Measurements from ENCODE around the gene PXT1. TPM values are rescaled to one million over a fixed set of nuclear protein-coding genes. Genes with fewer than 3 reads are reported as not detected.
"Not testable (repeated sequence)": the region's sequence is repeated elsewhere in the genome, so short reads cannot be mapped to it uniquely, and the experiment has no call there.

Gene PXT1
- total RNA-seq, 1 experiment from 2014 or later, result not detected

DNA sequence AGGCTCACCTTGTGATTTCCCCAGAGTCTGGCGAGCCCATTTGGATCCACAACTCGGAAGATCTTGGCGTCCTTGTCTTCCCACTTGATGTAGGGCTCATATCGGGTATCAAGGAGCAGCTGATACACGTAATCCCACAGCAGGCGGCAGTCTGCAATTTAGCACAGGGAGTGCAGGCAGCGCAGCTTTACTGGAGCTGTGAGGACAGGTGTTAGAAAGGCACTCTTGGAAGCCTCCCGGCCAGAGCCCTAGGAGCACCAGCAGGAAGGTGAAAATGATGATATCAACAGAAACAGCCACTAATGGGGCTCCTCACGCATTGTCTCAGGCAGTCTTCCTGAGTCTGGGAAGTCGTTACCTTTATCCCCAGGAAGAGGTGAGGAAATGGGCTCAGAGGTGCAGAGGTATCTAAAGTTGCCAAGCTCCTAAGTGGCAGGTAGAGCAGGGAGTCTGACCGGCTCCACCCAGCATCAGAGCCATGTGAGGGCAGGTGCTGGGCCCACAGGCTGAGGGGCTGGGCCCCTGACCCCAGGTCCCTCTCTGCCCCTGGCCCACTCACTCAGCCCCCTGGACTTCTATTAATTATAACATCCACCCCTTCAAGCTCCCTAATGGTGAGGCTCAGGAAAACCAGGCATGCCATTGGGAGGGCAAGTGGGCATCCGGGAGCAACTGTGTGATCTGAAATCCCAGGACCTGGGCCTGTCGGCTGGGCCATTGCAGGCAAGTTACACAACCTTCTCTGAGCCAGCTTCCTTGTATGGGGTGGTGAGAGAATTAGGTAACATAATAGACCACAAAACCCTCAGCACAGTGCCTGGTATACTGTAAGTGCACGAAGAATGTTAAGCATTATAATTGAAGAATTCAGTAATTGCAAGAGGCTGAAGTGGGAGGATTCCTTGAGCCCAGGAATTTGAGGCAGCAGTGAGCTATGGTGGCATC, 73.5 kb downstream of the PXT1 start:
- DNase-seq (ENCODE audit: low spot score), result peak; percentile 85

DNA sequence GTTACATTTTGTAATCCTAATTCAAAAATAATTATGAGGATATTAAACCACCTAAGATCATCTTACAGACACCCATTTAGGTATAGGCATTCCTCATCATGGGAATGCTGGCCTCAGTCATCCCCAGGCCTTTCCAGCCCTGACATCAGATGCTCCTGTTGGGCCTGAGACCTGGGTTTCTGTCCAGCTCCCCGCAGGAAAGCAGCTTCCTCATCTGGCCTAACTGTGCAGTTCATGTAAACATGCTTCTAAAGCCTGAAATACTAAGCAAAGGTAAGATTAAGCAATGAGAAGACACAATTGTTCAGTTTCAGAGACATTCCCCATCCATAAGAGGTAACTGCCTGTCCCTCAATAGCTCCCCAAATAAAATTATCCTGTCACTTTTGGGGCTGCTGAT, 74.2 kb downstream of the PXT1 start:
- DNase-seq (ENCODE audit: low spot score), result no peak

DNA sequence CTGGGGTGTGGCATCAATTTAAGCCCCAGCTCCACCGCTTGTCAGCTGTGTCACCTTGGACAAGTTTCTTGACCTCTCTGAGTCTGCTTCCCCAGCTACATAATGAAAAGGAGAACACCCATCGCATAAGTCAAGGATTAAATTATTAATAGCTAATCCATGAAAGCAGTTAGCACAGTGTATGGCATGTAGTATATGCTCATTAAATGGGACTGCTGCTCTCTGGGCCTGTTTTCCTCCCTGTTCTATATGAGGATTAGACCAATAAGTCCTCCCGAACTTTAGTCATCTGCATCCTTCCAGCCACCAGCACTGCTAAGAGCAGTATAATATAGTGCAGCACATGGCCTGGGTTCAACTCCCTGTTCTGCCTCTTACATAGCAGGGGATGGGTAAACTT, 74.9 kb downstream of the PXT1 start:
- DNase-seq (ENCODE audit: low spot score), result no peak

DNA sequence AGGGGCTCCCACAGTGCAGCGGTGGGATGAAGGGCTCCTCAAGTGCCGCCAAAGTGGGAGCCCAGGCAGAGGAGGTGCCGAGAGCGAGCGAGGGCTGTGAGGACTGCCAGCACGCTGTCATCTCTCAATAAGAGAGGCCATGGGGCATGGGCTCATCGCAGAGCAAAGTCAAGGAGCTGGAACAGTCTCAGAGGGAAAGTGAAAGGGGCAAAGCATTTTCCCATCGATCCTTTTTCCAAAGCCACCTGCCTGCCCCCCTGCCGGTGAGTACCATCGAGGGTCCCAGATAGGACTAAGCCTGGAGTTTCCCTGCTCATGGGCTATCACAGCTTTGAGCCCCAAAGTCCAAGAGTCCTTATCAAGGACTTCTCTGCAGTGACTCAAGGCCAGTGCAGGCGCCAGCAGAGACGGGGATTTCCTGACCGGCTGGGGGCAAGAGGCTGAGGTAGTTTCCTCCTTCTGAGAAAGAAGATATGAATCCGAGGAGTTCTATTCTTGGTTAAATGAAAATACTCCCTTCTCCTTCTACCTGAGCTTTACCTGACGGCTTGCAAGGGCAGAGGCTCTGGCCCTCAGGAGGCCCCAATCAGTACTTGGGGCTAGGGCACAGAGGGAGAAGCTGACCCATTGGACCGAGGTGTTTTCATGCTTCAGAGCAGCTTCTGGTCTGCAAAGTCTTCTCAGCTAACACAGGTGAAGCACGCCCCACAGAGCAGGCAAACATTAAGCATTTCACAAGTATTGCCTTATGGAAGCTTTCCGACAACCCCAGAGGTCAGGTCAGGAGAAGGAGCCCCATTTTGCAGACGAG, 77.8 kb downstream of the PXT1 start:
- DNase-seq (ENCODE audit: low spot score), result no peak

DNA sequence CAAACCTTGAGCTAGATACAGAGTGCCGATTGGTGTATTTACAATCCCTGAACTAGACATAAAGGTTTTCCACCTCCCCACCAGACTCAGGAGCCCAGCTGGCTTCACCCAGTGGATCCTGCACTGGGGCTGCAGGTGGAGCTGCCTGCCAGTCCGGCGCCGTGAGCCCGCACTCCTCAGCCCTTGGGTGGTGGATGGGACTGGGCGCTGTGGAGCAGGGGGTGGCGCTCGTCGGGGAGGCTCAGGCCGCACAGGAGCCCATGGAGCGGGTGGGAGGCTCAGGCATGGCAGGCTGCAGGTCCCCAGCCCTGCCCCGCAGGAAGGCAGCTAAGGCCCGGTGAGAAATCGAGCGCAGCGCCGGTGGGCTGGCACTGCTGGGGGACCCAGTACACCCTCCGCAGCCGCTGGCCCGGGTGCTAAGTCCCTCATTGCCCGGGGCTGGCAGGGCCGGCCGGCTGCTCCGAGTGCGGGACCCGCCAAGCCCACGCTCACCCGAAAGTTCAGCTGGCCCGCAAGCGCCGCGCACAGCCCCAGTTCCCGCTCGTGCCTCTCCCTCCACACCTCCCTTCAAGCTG, 78.5 kb downstream of the PXT1 start:
- DNase-seq (ENCODE audit: low spot score), result not testable (repeated sequence)

DNA sequence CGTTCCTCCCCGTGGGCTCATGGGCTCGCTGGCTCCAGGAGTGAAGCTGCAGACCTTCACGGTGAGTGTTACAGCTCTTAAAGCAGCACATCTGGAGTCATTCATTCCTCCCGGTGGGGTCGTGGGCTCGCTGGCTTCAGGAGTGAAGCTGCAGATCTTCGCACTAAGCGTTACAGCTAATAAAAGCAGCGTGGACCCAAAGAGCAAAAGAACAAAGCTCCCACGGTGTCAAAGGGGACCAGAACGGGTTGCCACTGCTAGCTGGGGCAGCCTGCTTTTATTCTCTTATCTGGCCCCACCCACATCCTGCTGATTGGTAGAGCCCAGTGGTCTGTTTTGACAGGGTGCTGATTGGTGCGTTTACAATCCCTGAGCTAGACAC, 79.3 kb downstream of the PXT1 start:
- not testable (repeated sequence) for DNase-seq (ENCODE audit: low spot score)

DNA sequence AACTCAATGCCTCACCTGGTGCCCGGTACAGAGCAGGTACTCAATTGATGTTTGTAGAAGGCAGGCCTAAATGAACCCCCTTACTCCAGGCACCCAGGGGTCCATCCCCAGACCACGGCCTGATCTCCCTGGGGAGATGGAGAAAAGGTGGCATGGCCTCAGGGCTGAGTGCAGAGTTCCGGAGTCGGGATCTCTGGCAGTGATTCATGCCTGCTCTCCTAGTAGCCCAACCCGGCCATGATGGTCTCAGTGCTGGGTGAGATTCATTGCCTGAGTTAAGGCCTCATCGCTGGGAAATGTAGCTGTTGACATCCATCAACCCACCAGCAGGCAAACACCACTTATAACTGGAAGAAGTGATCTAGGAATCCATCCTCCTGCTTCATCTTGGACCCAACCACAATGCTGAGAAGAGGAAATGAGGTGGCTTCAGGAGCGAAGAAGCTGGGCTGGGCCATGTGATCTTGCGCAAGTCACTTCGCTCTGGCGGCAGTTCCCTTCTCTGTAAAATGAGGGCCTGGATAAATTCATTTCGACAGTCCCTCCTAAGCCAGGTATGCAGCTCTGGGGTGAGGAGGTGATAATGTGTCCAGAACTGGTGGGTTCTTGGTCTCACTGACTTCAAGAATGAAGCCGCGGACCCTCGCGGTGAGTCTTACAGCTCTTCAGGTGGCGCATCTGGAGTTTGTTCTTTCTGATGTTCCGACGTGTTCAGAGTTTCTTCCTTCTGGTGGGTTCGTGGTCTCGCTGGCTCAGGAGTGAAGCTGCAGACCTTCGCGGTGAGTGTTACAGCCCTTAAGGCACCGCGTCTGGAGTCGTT, 79.9 kb downstream of the PXT1 start:
- no peak for DNase-seq (ENCODE audit: low spot score)

DNA sequence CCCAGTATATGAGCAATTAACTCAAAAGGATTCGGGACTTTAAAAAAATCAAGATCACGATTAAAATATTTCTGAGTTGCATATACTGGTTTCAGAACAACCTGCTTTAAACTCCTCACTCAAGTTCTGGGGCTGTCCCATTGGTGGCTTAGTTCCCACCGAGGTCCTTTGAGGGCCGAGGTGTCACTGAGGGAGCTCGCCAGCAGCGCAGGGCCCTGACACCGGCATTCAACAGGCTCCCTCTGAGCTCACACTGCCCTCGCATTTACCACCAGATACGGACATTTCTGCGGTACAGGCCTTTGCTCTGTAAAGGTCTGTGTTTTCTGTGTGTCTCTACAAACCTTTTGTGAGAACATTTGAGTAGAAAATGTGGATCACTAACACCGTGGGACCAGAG, 81.6 kb downstream of the PXT1 start:
- DNase-seq (ENCODE audit: low spot score), result no peak

DNA sequence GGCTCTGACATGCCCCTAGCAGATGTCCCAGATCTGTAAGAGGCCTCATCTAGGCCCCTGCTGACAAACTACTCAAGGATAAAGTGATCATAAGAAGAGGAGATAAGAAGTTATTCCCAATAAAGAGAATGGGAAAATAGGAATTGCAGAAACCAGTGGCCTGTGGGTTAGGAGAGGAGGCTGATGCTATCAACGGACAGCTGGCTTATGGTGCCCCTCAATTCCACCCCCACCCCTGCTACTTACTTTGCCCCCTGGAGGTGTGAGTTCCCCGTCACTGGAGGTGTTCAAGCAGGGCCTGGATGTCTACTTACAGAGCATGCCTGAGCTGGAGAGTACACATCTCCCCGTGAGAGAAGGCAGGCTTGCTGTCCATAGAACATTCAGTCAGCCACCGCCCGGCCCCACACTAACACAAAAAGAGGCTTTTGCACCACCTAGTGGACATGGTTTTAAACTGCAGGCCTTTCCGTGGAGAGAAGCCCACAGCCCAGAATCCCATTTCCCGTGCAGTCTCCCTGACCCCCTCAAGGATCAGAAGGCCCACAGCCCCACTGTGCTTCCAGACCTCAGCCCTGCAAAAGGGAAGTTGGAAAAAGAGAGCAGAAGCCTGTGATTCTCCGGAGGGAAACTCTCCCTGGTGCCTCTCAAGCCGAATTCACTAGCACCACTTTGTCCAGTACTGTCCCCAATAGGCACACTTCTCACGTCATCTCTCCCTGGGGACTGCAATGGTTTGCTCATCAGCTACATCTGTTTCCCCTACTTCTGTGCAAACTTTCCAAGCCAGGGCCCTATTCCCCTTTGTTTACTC, 82.2 kb downstream of the PXT1 start:
- DNase-seq (ENCODE audit: low spot score), result peak; percentile 67

DNA sequence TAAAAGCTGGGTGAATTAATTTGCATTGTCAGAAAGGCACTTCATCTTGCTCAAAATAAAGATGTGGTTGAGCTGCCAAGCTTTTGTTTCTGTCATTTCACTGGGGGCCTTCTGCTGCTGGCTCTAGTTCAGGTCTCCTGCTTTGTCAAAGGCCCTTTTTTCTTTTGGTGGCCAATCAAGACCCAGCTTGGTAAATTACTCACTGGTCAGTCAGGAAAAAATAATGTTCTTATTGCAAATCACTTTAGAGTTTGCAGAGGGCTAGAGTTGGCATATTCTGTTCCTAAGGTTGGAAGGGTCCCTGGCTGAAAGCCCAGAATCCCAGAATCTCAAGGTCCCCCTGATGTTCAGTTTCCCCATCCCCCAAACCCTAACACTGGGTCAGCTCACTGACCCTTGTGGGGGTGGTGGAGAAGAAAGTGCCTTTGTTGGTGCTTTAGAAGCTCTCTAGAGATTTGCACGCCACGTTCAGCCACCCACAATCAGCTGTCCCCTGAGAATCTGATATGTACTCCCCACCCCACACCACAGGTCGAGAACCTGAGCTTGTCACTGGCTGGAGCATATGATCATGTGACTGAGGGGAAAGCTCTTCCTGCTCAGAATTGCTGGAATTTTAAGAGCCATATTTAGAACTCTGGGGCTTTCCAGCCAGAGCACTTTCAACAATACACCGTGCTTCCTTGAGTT, 84.3 kb downstream of the PXT1 start:
- peak; percentile 34 for DNase-seq (ENCODE audit: low spot score)

DNA sequence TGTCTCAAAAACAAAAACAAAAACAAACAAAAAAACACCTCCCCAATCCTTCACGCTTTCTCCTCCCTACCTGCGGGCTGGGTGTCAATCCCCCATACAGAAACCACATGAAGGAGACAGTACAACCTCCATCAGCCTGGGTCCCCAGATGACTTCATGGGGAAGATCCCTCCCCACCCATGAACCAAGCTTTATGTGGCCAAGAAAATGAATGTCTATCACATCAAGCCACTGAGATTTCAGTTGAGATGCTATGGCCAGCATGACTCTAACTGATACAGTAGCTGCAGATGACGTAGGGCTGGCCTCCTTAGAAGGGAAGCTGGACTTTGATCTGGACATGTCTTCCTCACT, 84.8 kb downstream of the PXT1 start:
- DNase-seq (ENCODE audit: low spot score), result no peak

DNA sequence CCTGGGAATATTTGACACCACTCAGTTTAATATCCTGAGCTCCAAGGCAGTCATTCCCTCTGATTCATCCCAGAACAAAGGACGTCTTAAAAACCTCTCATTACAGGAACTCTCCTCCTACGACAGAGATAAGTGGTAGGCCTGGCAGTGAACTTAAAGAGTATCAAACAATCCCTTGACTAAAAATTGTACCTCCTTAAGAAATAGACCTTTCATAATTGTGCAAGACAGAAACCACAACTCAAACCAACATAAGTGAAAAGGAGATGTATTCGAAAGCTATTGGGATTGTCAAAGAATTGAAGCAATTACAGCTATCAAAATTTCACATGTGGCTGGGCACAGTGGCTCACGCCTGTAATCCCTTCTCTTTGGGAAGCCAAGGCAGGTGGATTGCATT, 86.8 kb downstream of the PXT1 start:
- DNase-seq (ENCODE audit: low spot score), result no peak

DNA sequence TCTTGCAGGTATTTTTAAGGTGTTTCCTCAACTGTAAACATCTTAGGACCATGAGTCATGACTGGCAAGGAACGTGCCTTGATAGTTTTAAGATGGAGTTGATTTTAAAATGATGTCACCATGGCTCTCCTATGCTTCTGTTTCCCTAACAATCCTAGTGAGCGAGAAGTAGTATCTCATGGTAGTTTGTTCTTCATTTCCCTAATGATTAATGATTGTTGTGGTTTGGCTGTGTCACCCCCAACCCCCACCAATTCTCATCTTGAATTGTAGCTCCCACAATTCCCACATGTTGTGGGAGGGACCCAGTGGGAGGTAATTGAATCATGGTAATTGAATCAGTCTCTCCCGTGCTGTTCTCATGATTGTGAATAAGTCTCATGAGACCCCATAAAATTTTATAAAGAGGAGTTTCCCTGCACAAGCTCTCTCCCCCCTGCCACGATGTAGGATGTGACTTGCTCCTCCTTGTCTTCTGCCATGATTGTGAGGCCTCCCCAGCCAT, 89.2 kb downstream of the PXT1 start:
- DNase-seq (ENCODE audit: low spot score), result no peak

DNA sequence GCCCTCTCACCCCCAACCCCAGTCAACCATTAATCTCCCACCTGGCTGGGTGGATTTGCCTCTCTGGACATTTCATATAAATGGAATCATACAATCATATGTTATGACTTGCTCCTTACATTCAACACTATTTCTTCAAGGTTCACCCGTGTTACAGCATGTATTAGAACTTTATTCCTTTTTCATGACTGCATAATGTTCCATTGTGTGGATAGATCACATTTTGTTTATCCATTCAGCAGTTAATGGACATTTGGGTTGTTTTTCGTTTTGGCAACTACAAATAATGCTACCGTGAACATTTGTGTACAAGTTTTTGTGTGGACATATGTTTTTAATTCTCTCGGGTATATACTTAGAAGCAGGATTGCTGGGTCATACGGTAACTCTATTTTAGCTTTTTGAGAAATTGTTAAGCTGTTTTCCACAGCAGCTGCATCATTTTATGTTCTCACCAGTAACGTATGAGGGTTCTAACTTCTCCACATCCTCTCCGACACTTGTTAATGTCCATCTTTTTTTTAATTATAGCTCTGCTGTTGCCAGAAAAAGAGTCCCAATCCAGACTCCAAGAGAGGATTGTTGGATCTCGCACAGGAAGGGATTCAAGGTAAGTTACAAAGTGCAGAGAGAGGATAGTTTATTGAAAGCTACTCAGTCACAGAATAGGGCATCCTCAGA, 90.0 kb downstream of the PXT1 start:
- DNase-seq (ENCODE audit: low spot score), result no peak

DNA sequence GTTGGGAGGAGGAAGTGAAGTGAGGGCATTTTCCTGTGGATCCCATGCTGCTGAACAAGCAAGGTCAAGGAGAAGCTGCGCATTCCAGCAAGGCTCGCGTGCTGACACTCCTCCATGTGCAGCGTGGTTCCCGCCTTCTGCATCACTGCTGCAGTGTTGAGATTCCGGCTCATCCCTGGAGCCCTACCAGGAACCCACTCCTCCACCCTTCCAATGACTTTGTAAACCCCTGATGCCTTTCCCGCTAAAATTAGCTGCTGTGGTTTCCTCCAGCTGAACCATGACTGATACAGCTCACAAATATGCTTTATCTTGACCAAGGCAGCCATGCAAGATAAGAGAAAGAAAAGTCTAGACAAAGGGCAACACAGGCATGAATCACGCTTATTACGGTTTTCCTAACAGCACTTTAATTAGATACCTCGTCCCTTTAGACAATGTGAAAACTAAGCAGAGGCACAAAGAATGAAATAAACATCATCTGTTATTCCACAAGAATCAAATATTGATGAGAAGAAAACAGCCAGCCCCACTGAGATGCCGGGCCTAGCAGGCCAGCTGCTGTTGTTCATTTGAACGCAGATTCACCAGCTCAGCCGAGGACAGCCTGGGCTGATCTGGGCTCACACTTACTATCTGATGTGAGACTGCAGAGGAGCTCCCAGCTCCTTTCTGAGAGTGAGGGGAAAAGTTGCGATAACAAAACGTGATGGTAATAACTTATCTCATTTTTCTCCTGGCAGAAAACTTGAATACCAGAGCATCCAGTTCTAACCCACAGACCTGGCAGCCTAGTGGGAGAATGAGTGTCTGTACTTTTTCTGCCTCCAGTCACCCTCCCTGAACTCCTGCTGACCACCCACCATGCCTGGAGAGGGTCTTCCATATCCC, 91.7 kb downstream of the PXT1 start:
- peak; percentile 62 for DNase-seq (ENCODE audit: low spot score)

DNA sequence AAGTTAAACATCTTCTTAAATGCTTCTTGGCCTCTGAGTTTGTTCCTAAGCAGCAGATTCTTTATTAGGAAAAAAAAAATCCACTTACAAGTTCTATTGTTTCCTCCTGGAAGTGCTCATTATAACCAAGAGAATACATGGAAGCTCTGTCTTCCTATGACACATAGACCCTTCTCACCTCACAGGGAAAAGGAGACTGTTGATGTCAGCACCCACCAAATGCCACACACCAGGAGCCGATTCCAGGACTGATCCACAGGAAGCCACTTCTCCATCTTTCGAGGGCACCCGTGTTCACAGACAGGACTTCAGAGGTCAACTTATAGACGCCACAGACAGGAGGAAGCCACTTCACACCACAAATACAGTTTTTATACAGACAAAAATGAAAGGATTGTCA, 92.6 kb downstream of the PXT1 start:
- DNase-seq (ENCODE audit: low spot score), result no peak

DNA sequence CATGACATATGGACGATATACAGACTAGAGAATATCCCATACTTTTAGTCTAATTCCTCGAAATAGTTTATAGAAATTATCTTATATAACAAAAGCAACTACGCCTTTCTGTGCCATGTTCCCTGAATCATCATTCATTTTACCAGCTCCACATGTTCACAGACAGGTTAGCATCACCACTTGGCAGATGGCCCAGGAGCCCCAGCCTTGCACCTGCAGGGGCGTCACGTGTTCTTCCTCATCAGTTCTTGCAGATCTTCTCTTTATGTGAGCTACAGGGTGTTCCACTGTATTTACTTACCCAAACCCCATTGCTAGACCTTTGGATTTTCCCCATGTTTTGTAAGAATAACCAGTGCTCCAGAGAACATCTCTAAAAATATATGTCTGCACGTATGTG, 93.4 kb downstream of the PXT1 start:
- DNase-seq (ENCODE audit: low spot score), result no peak

DNA sequence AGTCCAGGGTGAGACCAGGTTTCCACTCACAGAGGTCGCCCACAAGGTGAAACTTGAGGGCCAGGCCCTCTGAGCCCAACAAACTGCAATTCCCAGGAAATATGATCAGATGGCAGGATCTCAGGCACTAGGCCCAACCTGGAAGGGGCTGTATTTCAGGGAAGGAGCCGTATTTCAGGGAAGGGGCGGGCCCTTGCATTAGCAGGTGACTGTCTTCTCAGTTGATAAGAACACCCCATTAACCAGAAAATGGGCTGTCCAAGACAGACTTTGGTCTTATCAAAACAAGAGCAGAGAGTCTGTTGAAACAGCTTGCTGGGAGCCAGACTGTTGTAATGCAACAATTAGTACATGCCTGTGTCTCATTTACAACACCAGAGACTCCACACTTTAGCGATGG, 95.0 kb downstream of the PXT1 start:
- no peak for DNase-seq (ENCODE audit: low spot score)

Data from H4 (cell line).